ENCODE data around the gene DNAH1. TPM values are rescaled to one million over a fixed set of nuclear protein-coding genes. Genes with fewer than 3 reads are reported as not detected.

DNAH1 gene
- total RNA-seq, 1 experiment from 2014 or later: 5.9 TPM

GRCh38 chr3:52288674-52289073 lies 27.4 kb upstream of the DNAH1 start:
- ChIA-PET CTCF (no interaction called here), POLR2A (ENCODE audit: unreplicated experiment) (interaction anchor here (0.6 to 0.7 kb wide), 2 partner anchors 11 to 298 kb away, joined by 3 to 4 read pairs; no protein-coding TSS in a partner anchor)
- Histone ChIP-seq H3K27me3 (ENCODE audit: insufficient read depth, low read depth) (no peaks in the 10 kb centered on the region), H3K9me2 (ENCODE audit: insufficient read depth) (no peaks in the 10 kb centered on the region), H2AFZ (no peak overlapping the region), H3K36me3 (ENCODE audit: low read depth) (no peaks in the 10 kb centered on the region), H3K27ac (no peak overlapping the region), H3K4me3 (peak overlapping the region; percentile 79), H3K4me2 (peak overlapping the region; percentile 84), H3K4me1 (replicated peaks; ENCODE audit: insufficient read depth) (peaks cover 7% of the 10 kb centered on the region; the same call in 1 of the 2 replicates), H3F3A (ENCODE audit: insufficient read depth, low read depth) (no peaks in the 10 kb centered on the region), H3K79me2 (ENCODE audit: low read depth) (peaks cover 6% of the 10 kb centered on the region; the same call in 1 of the 2 replicates), H4K20me1 (ENCODE audit: insufficient read depth) (no peaks in the 10 kb centered on the region), H3K9me3 (ENCODE audit: insufficient read depth, low read depth) (no peaks in the 10 kb centered on the region)
- DNase-seq: no peak
- BruUV-seq (replicated peaks): no TSS peak
- TF ChIP-seq CTCF (conservative IDR thresholded peaks at IDR 0.05): no peak
- intact Hi-C loops (cut with micrococcal nuclease; ENCODE audit: unreplicated experiment): loop anchor here (5.0 kb wide), 1 partner anchor 71 kb away; no protein-coding TSS in a partner anchor

- Histone ChIP-seq H3F3A (ENCODE audit: insufficient read depth, low read depth) (no peaks in the 10 kb centered on the region), H3K4me2 (no peak overlapping the region), H3K36me3 (ENCODE audit: low read depth) (no peaks in the 10 kb centered on the region), H4K20me1 (ENCODE audit: insufficient read depth) (no peaks in the 10 kb centered on the region), H3K4me3 (no peak overlapping the region), H2AFZ (no peak overlapping the region), H3K9me2 (ENCODE audit: insufficient read depth) (no peaks in the 10 kb centered on the region), H3K27me3 (ENCODE audit: insufficient read depth, low read depth) (no peaks in the 10 kb centered on the region), H3K4me1 (replicated peaks; ENCODE audit: insufficient read depth) (peaks cover 7% of the 10 kb centered on the region; the same call in 1 of the 2 replicates), H3K9me3 (ENCODE audit: insufficient read depth, low read depth) (no peaks in the 10 kb centered on the region), H3K79me2 (ENCODE audit: low read depth) (peaks cover 6% of the 10 kb centered on the region; the same call in 1 of the 2 replicates), H3K27ac (no peak overlapping the region)
- no peak for DNase-seq
- TF ChIP-seq EZH2 (IDR thresholded peaks at IDR 0.05; ENCODE audit: low read depth) (no peak), CTCF (conservative IDR thresholded peaks at IDR 0.05) (no peak)
- ChIA-PET CTCF (no interaction called here), POLR2A (ENCODE audit: unreplicated experiment) (no interaction called here)
- intact Hi-C loops (cut with micrococcal nuclease; ENCODE audit: unreplicated experiment): loop anchor here (5.0 kb wide), 1 partner anchor 72 kb away; no protein-coding TSS in a partner anchor
- BruUV-seq (replicated peaks): no TSS peak
These were observed 26.8 kb upstream of the DNAH1 start for GRCh38 chr3:52289338-52289746.

- Histone ChIP-seq H3F3A (ENCODE audit: insufficient read depth, low read depth) (no peaks in the 10 kb centered on the region), H3K9me3 (ENCODE audit: insufficient read depth, low read depth) (no peaks in the 10 kb centered on the region), H3K9me2 (ENCODE audit: insufficient read depth) (no peaks in the 10 kb centered on the region), H3K27ac (no peak overlapping the region), H3K79me2 (ENCODE audit: low read depth) (peaks cover 6% of the 10 kb centered on the region; the same call in 1 of the 2 replicates), H4K20me1 (ENCODE audit: insufficient read depth) (no peaks in the 10 kb centered on the region), H3K4me1 (replicated peaks; ENCODE audit: insufficient read depth) (peaks cover 7% of the 10 kb centered on the region; the same call in 1 of the 2 replicates), H3K4me2 (no peak overlapping the region), H3K36me3 (ENCODE audit: low read depth) (no peaks in the 10 kb centered on the region), H3K4me3 (no peak overlapping the region), H3K27me3 (ENCODE audit: insufficient read depth, low read depth) (no peaks in the 10 kb centered on the region), H2AFZ (no peak overlapping the region)
- ChIA-PET POLR2A (ENCODE audit: unreplicated experiment) (no interaction called here), CTCF (no interaction called here)
- BruUV-seq (replicated peaks): no TSS peak
- DNase-seq: no peak
- TF ChIP-seq CTCF (conservative IDR thresholded peaks at IDR 0.05) (no peak), EZH2 (IDR thresholded peaks at IDR 0.05; ENCODE audit: low read depth) (no peak)
- intact Hi-C loops (cut with micrococcal nuclease; ENCODE audit: unreplicated experiment): loop anchor here (5.0 kb wide), 2 partner anchors 73 to 97 kb away; no protein-coding TSS in a partner anchor
These were observed 26.1 kb upstream of the DNAH1 start for GRCh38 chr3:52289747-52290595.

Data from PC-9 (cell line).